ENCODE data around the gene SELENBP1.

The SELENBP1 gene

GRCh38 chr1:151343587-151343986 lies 28.9 kb downstream of the SELENBP1 start:
- Histone ChIP-seq H3K27me3 (ENCODE audit: control insufficient read depth, low read length) (no peaks in the 10 kb centered on the region), H3K36me3 (ENCODE audit: control insufficient read depth, low read length) (peaks cover 49% of the 10 kb centered on the region), H3K4me3 (ENCODE audit: low read length) (no peak overlapping the region), H3K4me2 (ENCODE audit: low read length) (no peak overlapping the region), H3K9me3 (ENCODE audit: control insufficient read depth, insufficient read depth, low read length) (no peaks in the 10 kb centered on the region), H4K20me1 (ENCODE audit: control insufficient read depth, insufficient read depth, low read depth, low read length) (no peaks in the 10 kb centered on the region), H3K4me1 (ENCODE audit: control insufficient read depth, low read length) (peaks cover 30% of the 10 kb centered on the region), H3K9me2 (replicated peaks; ENCODE audit: control insufficient read depth, low read length) (no peaks in the 10 kb centered on the region), H3F3A (ENCODE audit: control insufficient read depth, insufficient read depth) (peaks cover 12% of the 10 kb centered on the region), H3K79me2 (ENCODE audit: control insufficient read depth, low read length) (peaks cover 12% of the 10 kb centered on the region), H3K27ac (ENCODE audit: low read depth, low read length) (no peak overlapping the region)
- TF ChIP-seq CTCF (IDR thresholded peaks at IDR 0.05; ENCODE audit: low read depth, low read length, poor library complexity, severe bottlenecking) (no peak), EZH2phosphoT487 (IDR thresholded peaks at IDR 0.05; ENCODE audit: borderline replicate concordance, low read length) (no peak)

- no peak overlapping the region for H3K4me3 ChIP-seq (ENCODE audit: low read length)
- no peak overlapping the region for H3K27ac ChIP-seq (ENCODE audit: low read depth, low read length)
- H3K9me3 ChIP-seq (ENCODE audit: control insufficient read depth, insufficient read depth, low read length) = no peaks in the 10 kb centered on the region
- H3K79me2 ChIP-seq (ENCODE audit: control insufficient read depth, low read length) = peaks cover 12% of the 10 kb centered on the region
- H3K9me2 ChIP-seq (replicated peaks; ENCODE audit: control insufficient read depth, low read length) = no peaks in the 10 kb centered on the region
- no peaks in the 10 kb centered on the region for H4K20me1 ChIP-seq (ENCODE audit: control insufficient read depth, insufficient read depth, low read depth, low read length)
- no peak for TF ChIP-seq CTCF (IDR thresholded peaks at IDR 0.05; ENCODE audit: low read depth, low read length, poor library complexity, severe bottlenecking)
- no peak for TF ChIP-seq EZH2phosphoT487 (IDR thresholded peaks at IDR 0.05; ENCODE audit: borderline replicate concordance, low read length)
- H3K4me1 ChIP-seq (ENCODE audit: control insufficient read depth, low read length) = peaks cover 23% of the 10 kb centered on the region
- peaks cover 49% of the 10 kb centered on the region for H3K36me3 ChIP-seq (ENCODE audit: control insufficient read depth, low read length)
- H3K27me3 ChIP-seq (ENCODE audit: control insufficient read depth, low read length) = no peaks in the 10 kb centered on the region
- no peak overlapping the region for H3K4me2 ChIP-seq (ENCODE audit: low read length)
- peaks cover 15% of the 10 kb centered on the region for H3F3A ChIP-seq (ENCODE audit: control insufficient read depth, insufficient read depth)
Measured at GRCh38 chr1:151342569-151342968, 29.9 kb downstream of the SELENBP1 start.

- Histone ChIP-seq H4K20me1 (ENCODE audit: control insufficient read depth, insufficient read depth, low read depth, low read length) (no peaks in the 10 kb centered on the region), H3K4me3 (ENCODE audit: low read length) (no peak overlapping the region), H3K27ac (ENCODE audit: low read depth, low read length) (no peak overlapping the region), H3K4me1 (ENCODE audit: control insufficient read depth, low read length) (peaks cover 22% of the 10 kb centered on the region), H3K9me2 (replicated peaks; ENCODE audit: control insufficient read depth, low read length) (no peaks in the 10 kb centered on the region), H3K4me2 (ENCODE audit: low read length) (no peak overlapping the region), H3F3A (ENCODE audit: control insufficient read depth, insufficient read depth) (peaks cover 15% of the 10 kb centered on the region), H3K27me3 (ENCODE audit: control insufficient read depth, low read length) (no peaks in the 10 kb centered on the region), H3K36me3 (ENCODE audit: control insufficient read depth, low read length) (peaks cover 49% of the 10 kb centered on the region), H3K9me3 (ENCODE audit: control insufficient read depth, insufficient read depth, low read length) (no peaks in the 10 kb centered on the region), H3K79me2 (ENCODE audit: control insufficient read depth, low read length) (peaks cover 12% of the 10 kb centered on the region)
- TF ChIP-seq EZH2phosphoT487 (IDR thresholded peaks at IDR 0.05; ENCODE audit: borderline replicate concordance, low read length) (no peak), CTCF (IDR thresholded peaks at IDR 0.05; ENCODE audit: low read depth, low read length, poor library complexity, severe bottlenecking) (no peak)
Measured at GRCh38 chr1:151342021-151342420, 30.5 kb downstream of the SELENBP1 start.

All from DOHH2 (cell line).